ENCODE results near the gene TNFRSF8. TPM values are rescaled to one million over a fixed set of nuclear protein-coding genes. Genes with fewer than 3 reads are reported as not detected.

TNFRSF8 gene
- total and polyA plus RNA-seq, 2 donors (not counting 1 experiment from before 2014, with no cell fraction given): 0.36 to 0.57 TPM

DNA sequence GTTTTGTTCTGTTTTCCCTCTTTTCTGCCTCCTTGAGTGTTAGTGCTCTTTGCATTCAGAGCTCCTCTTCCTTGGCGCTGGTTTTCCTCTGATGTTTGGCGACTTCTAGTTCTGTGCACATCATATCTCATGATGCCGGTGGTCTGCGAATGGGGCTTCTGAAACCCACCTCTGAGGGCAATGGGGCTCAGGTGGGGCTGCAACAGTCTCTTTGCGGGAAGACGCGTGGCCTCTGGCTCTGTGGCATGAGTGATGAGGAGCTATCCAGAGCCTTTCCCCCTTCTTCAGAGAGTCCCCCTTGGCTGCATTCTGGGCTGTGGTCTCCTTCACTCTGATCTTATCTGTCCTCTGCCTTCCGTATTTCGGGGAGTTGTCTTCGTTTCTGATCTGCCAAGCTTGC is 39.0 kb downstream of the TNFRSF8 start:
- Histone ChIP-seq H3K4me2 (replicated peaks; ENCODE audit: low read depth, low read length, poor library complexity, severe bottlenecking) (no peak overlapping the region), H3K9ac (ENCODE audit: low read length) (no peak overlapping the region), H4K20me1 (ENCODE audit: control insufficient read depth, insufficient read depth, low read length, poor library complexity, severe bottlenecking) (no peaks in the 10 kb centered on the region), H3K27ac (ENCODE audit: low read length in 2 of 2) (no peak overlapping the region), H3K79me2 (ENCODE audit: control insufficient read depth, insufficient read depth, low read length) (no peaks in the 10 kb centered on the region), H3K27me3 (replicated peaks in 1 of 4; ENCODE audit: control extremely low read depth in 1 of 4, control insufficient read depth in 3 of 4, insufficient read depth in 4 of 4, low read length in 3 of 4) (no peaks in the 10 kb centered on the region), H3K4me1 (ENCODE audit: control insufficient read depth in 2 of 2, insufficient read depth in 2 of 2, low read length in 2 of 2) (no peaks in the 10 kb centered on the region), H3K36me3 (replicated peaks in 1 of 2; ENCODE audit: control extremely low read depth in 1 of 2, control insufficient read depth in 1 of 2, extremely low read depth in 1 of 2, insufficient read depth in 2 of 2, low read length in 1 of 2) (no peaks in the 10 kb centered on the region), H3K4me3 (ENCODE audit: control extremely low read depth in 1 of 5, extremely low read depth in 1 of 5, insufficient read depth in 1 of 5, low read depth in 2 of 5, low read length in 4 of 5) (no peak overlapping the region), H3K9me3 (ENCODE audit: control extremely low read depth in 1 of 3, control insufficient read depth in 2 of 3, insufficient read depth in 1 of 3, low read length in 2 of 3) (peaks cover 0 to 3% (median 2%) of the 10 kb centered on the region in 3 donors), H2AFZ (ENCODE audit: insufficient read depth, low read depth, low read length, poor library complexity, severe bottlenecking) (no peak overlapping the region)
- POLR2A ChIA-PET: no interaction called here
- Mint-ChIP-seq H3K4me3 (no peak overlapping the region), H3K27ac (no peak overlapping the region), H3K4me1 (no peaks in the 10 kb centered on the region), H3K27me3 (no peaks in the 10 kb centered on the region), H3K9me3 (ENCODE audit: insufficient read depth) (no peaks in the 10 kb centered on the region)
- ATAC-seq (ENCODE audit: low read depth): no peak
- CTCF ChIA-PET: interaction anchor here (1.3 kb wide), 1 partner anchor 23 kb away, joined by 3 read pairs; no protein-coding TSS in a partner anchor
- no peak for TF ChIP-seq EZH2 (IDR thresholded peaks at IDR 0.05; ENCODE audit: borderline replicate concordance, insufficient read depth, low read depth, low read length, poor library complexity, severe bottlenecking)
- TF ChIP-seq, protein P1, sequence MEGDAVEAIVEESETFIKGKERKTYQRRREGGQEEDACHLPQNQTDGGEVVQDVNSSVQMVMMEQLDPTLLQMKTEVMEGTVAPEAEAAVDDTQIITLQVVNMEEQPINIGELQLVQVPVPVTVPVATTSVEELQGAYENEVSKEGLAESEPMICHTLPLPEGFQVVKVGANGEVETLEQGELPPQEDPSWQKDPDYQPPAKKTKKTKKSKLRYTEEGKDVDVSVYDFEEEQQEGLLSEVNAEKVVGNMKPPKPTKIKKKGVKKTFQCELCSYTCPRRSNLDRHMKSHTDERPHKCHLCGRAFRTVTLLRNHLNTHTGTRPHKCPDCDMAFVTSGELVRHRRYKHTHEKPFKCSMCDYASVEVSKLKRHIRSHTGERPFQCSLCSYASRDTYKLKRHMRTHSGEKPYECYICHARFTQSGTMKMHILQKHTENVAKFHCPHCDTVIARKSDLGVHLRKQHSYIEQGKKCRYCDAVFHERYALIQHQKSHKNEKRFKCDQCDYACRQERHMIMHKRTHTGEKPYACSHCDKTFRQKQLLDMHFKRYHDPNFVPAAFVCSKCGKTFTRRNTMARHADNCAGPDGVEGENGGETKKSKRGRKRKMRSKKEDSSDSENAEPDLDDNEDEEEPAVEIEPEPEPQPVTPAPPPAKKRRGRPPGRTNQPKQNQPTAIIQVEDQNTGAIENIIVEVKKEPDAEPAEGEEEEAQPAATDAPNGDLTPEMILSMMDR (IDR thresholded peaks at IDR 0.05): no peak
- WGBS (ENCODE audit: insufficient coverage): 100% methylated on average over 4 of the region's 10 CpGs
- intact Hi-C loops (cut with micrococcal nuclease): no loop called here
- DNase-seq: no peak

DNA sequence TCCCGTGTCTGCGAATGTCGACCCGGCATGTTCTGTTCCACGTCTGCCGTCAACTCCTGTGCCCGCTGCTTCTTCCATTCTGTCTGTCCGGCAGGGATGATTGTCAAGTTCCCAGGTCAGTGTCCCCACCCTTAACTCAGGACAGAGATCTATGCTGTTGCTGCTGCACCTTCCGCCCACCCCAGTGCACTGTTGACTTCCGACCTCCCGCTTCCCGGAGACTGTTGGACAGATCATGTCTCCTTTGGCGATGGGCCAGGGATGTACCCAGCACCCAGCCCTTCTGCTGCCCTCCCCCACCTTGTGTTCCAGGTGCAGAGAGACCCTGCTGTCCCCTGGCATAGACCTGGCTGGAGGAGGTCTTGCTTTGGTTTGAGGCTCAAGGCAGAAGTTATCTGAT is 41.3 kb downstream of the TNFRSF8 start:
- ATAC-seq (ENCODE audit: low read depth) (no peak), DNase-seq (no peak)
- no peak for TF ChIP-seq EZH2 (IDR thresholded peaks at IDR 0.05; ENCODE audit: borderline replicate concordance, insufficient read depth, low read depth, low read length, poor library complexity, severe bottlenecking)
- TF ChIP-seq, protein P1 (IDR thresholded peaks at IDR 0.05): no peak
- POLR2A ChIA-PET: no interaction called here
- Histone ChIP-seq H3K27ac (ENCODE audit: low read length in 2 of 2) (no peak overlapping the region), H3K4me1 (ENCODE audit: control insufficient read depth in 2 of 2, insufficient read depth in 2 of 2, low read length in 2 of 2) (no peaks in the 10 kb centered on the region), H3K4me3 (ENCODE audit: control extremely low read depth in 1 of 5, extremely low read depth in 1 of 5, insufficient read depth in 1 of 5, low read depth in 2 of 5, low read length in 4 of 5) (no peak overlapping the region), H3K27me3 (replicated peaks in 1 of 4; ENCODE audit: control extremely low read depth in 1 of 4, control insufficient read depth in 3 of 4, insufficient read depth in 4 of 4, low read length in 3 of 4) (no peaks in the 10 kb centered on the region), H3K79me2 (ENCODE audit: control insufficient read depth, insufficient read depth, low read length) (no peaks in the 10 kb centered on the region), H2AFZ (ENCODE audit: insufficient read depth, low read depth, low read length, poor library complexity, severe bottlenecking) (no peak overlapping the region), H3K9me3 (ENCODE audit: control extremely low read depth in 1 of 3, control insufficient read depth in 2 of 3, insufficient read depth in 1 of 3, low read length in 2 of 3) (peaks cover 0 to under 1% (median 0%) of the 10 kb centered on the region in 3 donors), H3K36me3 (replicated peaks in 1 of 2; ENCODE audit: control extremely low read depth in 1 of 2, control insufficient read depth in 1 of 2, extremely low read depth in 1 of 2, insufficient read depth in 2 of 2, low read length in 1 of 2) (no peaks in the 10 kb centered on the region), H3K9ac (ENCODE audit: low read length) (no peak overlapping the region), H4K20me1 (ENCODE audit: control insufficient read depth, insufficient read depth, low read length, poor library complexity, severe bottlenecking) (no peaks in the 10 kb centered on the region), H3K4me2 (replicated peaks; ENCODE audit: low read depth, low read length, poor library complexity, severe bottlenecking) (no peak overlapping the region)
- no peak overlapping the region for H3K27ac Mint-ChIP-seq
- no peak overlapping the region for H3K4me3 Mint-ChIP-seq
- H3K27me3 Mint-ChIP-seq: no peaks in the 10 kb centered on the region
- H3K4me1 Mint-ChIP-seq: no peaks in the 10 kb centered on the region
- CTCF ChIA-PET: no interaction called here
- H3K9me3 Mint-ChIP-seq (ENCODE audit: insufficient read depth): no peaks in the 10 kb centered on the region
- WGBS (ENCODE audit: insufficient coverage): 98% methylated on average over 13 of the region's 13 CpGs
- intact Hi-C loops (cut with micrococcal nuclease): no loop called here
